ENCODE results near the gene MAP3K4. TPM values are rescaled to one million over a fixed set of nuclear protein-coding genes. Genes with fewer than 3 reads are reported as not detected.

The MAP3K4 gene, protein sequence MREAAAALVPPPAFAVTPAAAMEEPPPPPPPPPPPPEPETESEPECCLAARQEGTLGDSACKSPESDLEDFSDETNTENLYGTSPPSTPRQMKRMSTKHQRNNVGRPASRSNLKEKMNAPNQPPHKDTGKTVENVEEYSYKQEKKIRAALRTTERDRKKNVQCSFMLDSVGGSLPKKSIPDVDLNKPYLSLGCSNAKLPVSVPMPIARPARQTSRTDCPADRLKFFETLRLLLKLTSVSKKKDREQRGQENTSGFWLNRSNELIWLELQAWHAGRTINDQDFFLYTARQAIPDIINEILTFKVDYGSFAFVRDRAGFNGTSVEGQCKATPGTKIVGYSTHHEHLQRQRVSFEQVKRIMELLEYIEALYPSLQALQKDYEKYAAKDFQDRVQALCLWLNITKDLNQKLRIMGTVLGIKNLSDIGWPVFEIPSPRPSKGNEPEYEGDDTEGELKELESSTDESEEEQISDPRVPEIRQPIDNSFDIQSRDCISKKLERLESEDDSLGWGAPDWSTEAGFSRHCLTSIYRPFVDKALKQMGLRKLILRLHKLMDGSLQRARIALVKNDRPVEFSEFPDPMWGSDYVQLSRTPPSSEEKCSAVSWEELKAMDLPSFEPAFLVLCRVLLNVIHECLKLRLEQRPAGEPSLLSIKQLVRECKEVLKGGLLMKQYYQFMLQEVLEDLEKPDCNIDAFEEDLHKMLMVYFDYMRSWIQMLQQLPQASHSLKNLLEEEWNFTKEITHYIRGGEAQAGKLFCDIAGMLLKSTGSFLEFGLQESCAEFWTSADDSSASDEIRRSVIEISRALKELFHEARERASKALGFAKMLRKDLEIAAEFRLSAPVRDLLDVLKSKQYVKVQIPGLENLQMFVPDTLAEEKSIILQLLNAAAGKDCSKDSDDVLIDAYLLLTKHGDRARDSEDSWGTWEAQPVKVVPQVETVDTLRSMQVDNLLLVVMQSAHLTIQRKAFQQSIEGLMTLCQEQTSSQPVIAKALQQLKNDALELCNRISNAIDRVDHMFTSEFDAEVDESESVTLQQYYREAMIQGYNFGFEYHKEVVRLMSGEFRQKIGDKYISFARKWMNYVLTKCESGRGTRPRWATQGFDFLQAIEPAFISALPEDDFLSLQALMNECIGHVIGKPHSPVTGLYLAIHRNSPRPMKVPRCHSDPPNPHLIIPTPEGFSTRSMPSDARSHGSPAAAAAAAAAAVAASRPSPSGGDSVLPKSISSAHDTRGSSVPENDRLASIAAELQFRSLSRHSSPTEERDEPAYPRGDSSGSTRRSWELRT (N-terminal part only)
- total RNA-seq (ENCODE audit: low replicate concordance), result 39.1 and 51.6 TPM in 2 replicates
- long read RNA-seq, partial matches to known transcripts, result 6 of 9 reads
- long read RNA-seq, other reads (novel, unspliced or antisense), result 2 of 9 reads

DNA sequence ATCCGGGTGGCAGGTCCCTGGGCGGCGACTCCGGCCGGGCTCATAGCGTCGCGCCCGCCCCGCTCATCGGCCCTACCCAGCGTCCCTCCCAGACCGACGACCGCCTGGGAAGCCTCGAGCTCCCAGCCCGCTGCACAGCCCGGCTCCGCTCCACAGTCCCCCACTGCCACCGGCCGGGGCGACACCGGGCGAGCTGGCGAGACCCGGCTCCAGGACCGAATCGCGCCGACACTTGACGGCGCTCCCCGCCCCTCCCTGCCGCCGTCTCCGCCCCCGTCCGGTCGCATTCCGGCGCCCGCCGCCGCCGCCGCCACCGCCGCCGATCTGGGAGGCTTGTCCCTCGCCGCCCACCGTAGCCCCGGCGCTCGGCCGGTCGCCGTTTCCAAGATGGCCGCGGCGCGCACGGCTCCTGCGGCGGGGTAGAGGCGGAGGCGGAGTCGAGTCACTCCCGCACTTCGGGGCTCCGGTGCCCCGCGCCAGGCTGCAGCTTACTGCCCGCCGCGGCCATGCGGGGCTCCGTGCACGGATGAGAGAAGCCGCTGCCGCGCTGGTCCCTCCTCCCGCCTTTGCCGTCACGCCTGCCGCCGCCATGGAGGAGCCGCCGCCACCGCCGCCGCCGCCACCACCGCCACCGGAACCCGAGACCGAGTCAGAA is at the start of gene MAP3K4:
Gene MAP3K4 (plus strand): TSS at position 364 of the 655 bp plus-strand sequence. CDS start 163 bp downstream, at position 527.
- Mint-ChIP-seq H3K4me1 (ENCODE audit: unreplicated experiment) (peaks cover 10% of the 10 kb centered on the region), H3K27ac (peak within 1 kb of the TSS; percentile 96), H3K4me3 (peak within 1 kb of the TSS; percentile 98), H3K36me3 (no peaks in the 10 kb centered on the region), H3K9me3 (no peaks in the 10 kb centered on the region), H3K27me3 (no peaks in the 10 kb centered on the region)
- TF ChIP-seq, protein P1, sequence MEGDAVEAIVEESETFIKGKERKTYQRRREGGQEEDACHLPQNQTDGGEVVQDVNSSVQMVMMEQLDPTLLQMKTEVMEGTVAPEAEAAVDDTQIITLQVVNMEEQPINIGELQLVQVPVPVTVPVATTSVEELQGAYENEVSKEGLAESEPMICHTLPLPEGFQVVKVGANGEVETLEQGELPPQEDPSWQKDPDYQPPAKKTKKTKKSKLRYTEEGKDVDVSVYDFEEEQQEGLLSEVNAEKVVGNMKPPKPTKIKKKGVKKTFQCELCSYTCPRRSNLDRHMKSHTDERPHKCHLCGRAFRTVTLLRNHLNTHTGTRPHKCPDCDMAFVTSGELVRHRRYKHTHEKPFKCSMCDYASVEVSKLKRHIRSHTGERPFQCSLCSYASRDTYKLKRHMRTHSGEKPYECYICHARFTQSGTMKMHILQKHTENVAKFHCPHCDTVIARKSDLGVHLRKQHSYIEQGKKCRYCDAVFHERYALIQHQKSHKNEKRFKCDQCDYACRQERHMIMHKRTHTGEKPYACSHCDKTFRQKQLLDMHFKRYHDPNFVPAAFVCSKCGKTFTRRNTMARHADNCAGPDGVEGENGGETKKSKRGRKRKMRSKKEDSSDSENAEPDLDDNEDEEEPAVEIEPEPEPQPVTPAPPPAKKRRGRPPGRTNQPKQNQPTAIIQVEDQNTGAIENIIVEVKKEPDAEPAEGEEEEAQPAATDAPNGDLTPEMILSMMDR (conservative IDR thresholded peaks at IDR 0.05), result peak; percentile 21
- DNase-seq (ENCODE audit: extremely low spot score, unreplicated experiment), result peak; percentile 88

DNA sequence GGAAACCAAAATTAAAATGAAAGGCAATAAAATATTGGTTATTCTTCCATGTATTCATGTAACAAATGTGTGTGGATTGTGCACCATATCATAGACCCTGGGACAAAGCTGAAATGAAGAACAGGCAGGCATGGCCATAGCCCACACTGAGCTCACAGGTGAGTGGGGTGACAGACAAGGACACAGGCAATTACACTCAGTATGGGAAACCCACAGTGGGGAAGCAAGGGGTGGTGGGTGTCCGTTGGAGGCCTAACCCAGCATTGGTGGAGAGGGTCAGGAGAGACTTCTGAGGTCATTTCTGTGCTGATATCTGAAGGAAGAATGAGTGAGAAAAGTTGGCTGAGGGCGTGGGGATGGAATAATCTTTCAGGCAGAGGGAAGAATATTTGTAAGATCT is 47.6 kb upstream of the MAP3K4 start:
- no peaks in the 10 kb centered on the region for H3K36me3 Mint-ChIP-seq
- DNase-seq (ENCODE audit: extremely low spot score, unreplicated experiment), result no peak
- H3K4me1 Mint-ChIP-seq (ENCODE audit: unreplicated experiment), result no peaks in the 10 kb centered on the region
- H3K27me3 Mint-ChIP-seq, result no peaks in the 10 kb centered on the region
- H3K4me3 Mint-ChIP-seq, result no peak overlapping the region
- TF ChIP-seq, protein P1 (conservative IDR thresholded peaks at IDR 0.05), result no peak
- H3K27ac Mint-ChIP-seq, result no peak overlapping the region
- H3K9me3 Mint-ChIP-seq, result no peaks in the 10 kb centered on the region

DNA sequence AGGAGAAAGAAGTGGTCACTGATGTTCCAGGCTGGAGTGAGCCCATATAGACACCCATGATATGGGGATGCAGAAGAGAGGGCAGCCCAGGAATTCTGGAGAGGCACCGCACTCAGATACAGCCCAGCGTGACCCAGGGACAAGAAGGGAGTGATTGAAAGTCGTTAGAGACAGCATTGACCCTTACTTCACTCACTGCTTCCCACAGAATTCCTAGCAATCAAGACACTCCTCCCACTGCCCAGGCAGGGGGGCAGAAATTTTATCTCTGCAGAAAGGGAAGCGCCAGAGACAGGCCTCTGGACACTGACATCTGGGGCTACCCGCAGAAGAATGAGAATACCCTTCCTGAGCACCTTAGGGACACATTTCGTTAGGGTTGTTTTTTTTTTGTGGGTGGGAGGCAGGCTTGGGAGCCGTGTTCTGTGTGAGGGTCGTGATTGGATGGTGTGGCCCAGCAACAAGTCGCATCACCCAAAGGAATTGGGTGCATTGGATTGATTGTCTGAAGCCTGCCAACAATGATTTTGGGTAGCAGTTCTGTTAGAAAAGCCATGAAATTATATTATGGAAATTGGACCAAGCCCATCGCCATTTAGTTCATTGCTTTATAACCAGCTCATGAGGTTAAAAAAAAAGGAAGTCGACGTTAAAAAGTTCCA is 45.9 kb upstream of the MAP3K4 start:
- Mint-ChIP-seq H3K36me3 (no peaks in the 10 kb centered on the region), H3K27me3 (no peaks in the 10 kb centered on the region), H3K4me1 (ENCODE audit: unreplicated experiment) (peaks cover 4% of the 10 kb centered on the region), H3K9me3 (no peaks in the 10 kb centered on the region), H3K27ac (no peak overlapping the region), H3K4me3 (no peak overlapping the region)
- no peak for DNase-seq (ENCODE audit: extremely low spot score, unreplicated experiment)
- TF ChIP-seq, protein P1 (conservative IDR thresholded peaks at IDR 0.05), result no peak

DNA sequence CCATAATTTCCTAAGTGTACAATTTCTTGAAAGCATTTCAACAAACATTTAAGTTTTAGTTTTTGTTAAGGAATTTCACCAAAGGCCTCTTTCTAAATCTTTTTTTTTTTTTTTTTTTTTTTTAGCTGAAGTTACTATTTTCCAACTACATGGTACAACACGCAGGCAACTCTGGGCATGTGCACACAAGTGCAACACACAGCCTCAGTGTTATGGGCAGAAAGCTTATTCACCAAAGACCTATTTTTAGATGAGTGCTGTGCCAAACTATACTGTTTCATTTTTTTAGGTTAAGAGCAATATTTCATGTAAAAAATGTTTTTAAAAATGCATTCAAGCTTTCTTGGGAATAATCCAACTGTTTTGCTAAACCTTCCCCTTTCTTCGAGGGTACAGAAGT is 42.0 kb upstream of the MAP3K4 start:
- H3K4me3 Mint-ChIP-seq, result no peak overlapping the region
- H3K27ac Mint-ChIP-seq, result no peak overlapping the region
- H3K9me3 Mint-ChIP-seq, result no peaks in the 10 kb centered on the region
- no peaks in the 10 kb centered on the region for H3K36me3 Mint-ChIP-seq
- H3K4me1 Mint-ChIP-seq (ENCODE audit: unreplicated experiment), result peaks cover 6% of the 10 kb centered on the region
- no peak for DNase-seq (ENCODE audit: extremely low spot score, unreplicated experiment)
- H3K27me3 Mint-ChIP-seq, result peaks cover 5% of the 10 kb centered on the region
- TF ChIP-seq, protein P1 (conservative IDR thresholded peaks at IDR 0.05), result no peak
